ENCODE data around the gene DPP6.

DNA sequence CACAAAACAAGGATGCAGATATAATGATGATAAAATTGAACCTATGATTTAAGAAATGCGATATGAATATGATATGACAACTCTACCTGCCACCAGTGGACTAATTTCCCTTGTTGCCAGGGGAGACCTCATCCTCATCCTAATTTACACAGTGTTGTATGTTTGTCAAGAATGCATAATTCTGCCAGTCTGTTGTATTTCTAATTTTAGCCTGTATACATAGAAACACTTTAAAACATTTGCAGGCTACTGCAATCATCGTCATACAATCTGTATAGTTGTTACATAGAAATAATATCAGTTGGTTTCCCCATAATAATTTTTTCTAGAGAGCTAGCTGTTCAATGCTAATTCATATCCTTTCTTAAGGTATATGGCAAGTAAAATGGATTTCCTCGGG lies 274.2 kb downstream of the DPP6 start:
- TF ChIP-seq EZH2 (IDR thresholded peaks at IDR 0.05; ENCODE audit: low read length, unreplicated experiment) = no peak
- TF ChIP-seq, protein P1, sequence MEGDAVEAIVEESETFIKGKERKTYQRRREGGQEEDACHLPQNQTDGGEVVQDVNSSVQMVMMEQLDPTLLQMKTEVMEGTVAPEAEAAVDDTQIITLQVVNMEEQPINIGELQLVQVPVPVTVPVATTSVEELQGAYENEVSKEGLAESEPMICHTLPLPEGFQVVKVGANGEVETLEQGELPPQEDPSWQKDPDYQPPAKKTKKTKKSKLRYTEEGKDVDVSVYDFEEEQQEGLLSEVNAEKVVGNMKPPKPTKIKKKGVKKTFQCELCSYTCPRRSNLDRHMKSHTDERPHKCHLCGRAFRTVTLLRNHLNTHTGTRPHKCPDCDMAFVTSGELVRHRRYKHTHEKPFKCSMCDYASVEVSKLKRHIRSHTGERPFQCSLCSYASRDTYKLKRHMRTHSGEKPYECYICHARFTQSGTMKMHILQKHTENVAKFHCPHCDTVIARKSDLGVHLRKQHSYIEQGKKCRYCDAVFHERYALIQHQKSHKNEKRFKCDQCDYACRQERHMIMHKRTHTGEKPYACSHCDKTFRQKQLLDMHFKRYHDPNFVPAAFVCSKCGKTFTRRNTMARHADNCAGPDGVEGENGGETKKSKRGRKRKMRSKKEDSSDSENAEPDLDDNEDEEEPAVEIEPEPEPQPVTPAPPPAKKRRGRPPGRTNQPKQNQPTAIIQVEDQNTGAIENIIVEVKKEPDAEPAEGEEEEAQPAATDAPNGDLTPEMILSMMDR (conservative IDR thresholded peaks at IDR 0.05; ENCODE audit: low read depth, low read length) = no peak
